Measurements from ENCODE around the gene RBM47.

DNA sequence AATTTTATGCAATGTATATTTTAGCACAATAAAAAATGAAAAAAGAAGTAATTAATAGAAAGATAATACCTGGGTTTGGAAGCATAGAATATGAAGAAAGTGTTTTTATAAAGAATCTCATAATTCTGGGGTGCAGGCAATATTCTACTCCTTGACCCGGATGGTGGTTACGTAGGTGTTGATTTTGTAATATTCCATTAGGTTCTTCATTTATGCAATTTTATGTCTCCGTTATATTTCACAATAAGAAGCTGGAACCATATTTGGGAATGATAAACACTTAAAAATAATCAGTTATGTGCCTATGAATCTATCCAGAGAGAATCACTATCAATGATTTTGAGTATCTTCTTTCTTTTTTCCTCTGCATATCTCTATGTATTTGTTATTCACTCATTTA lies 256.0 kb downstream of the RBM47 start:
- TF ChIP-seq, protein P1, sequence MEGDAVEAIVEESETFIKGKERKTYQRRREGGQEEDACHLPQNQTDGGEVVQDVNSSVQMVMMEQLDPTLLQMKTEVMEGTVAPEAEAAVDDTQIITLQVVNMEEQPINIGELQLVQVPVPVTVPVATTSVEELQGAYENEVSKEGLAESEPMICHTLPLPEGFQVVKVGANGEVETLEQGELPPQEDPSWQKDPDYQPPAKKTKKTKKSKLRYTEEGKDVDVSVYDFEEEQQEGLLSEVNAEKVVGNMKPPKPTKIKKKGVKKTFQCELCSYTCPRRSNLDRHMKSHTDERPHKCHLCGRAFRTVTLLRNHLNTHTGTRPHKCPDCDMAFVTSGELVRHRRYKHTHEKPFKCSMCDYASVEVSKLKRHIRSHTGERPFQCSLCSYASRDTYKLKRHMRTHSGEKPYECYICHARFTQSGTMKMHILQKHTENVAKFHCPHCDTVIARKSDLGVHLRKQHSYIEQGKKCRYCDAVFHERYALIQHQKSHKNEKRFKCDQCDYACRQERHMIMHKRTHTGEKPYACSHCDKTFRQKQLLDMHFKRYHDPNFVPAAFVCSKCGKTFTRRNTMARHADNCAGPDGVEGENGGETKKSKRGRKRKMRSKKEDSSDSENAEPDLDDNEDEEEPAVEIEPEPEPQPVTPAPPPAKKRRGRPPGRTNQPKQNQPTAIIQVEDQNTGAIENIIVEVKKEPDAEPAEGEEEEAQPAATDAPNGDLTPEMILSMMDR (IDR thresholded peaks at IDR 0.05) = no peak
- TF ChIP-seq POLR2A (IDR thresholded peaks at IDR 0.05; ENCODE audit: low read depth) = no peak
- no peak for TF ChIP-seq EP300 (IDR thresholded peaks at IDR 0.05)

Measured in esophagus muscularis mucosa (tissue), 4 donors.